ENCODE measurements around the gene HCRTR2. TPM values are rescaled to one million over a fixed set of nuclear protein-coding genes. Genes with fewer than 3 reads are reported as not detected.

HCRTR2 gene
- total and polyA plus RNA-seq, 7 donors = not detected

- intact Hi-C loops (cut with DNase I) = no loop called here
- Histone ChIP-seq H3K36me3 (no peaks in the 10 kb centered on the region), H3K4me1 (no peaks in the 10 kb centered on the region), H3K27me3 (no peaks in the 10 kb centered on the region), H3K4me3 (no peak overlapping the region), H3K9me3 (no peaks in the 10 kb centered on the region), H3K27ac (no peak overlapping the region)
- 82 to 84% methylated on average over 5 of the region's 5 CpGs for WGBS, 2 donors
- no peak for TF ChIP-seq EP300 (IDR thresholded peaks at IDR 0.05)
- no peak for TF ChIP-seq CTCF (IDR thresholded peaks at IDR 0.05)
- TF ChIP-seq POLR2A (IDR thresholded peaks at IDR 0.05) = no peak
- TF ChIP-seq POLR2AphosphoS5 (IDR thresholded peaks at IDR 0.05) = no peak
- DNase-seq = no peak
Measured at GRCh38 chr6:55299286-55299985, 125.1 kb downstream of the HCRTR2 start.

- no peak for DNase-seq
- intact Hi-C loops (cut with DNase I) = no loop called here
- TF ChIP-seq POLR2AphosphoS5 (IDR thresholded peaks at IDR 0.05) = no peak
- no peak for TF ChIP-seq CTCF (IDR thresholded peaks at IDR 0.05)
- TF ChIP-seq EP300 (IDR thresholded peaks at IDR 0.05) = no peak
- TF ChIP-seq POLR2A (IDR thresholded peaks at IDR 0.05) = no peak
- Histone ChIP-seq H3K4me1 (no peaks in the 10 kb centered on the region), H3K4me3 (no peak overlapping the region), H3K27ac (no peak overlapping the region), H3K27me3 (no peaks in the 10 kb centered on the region), H3K36me3 (no peaks in the 10 kb centered on the region), H3K9me3 (peaks cover 0 to 2% (median 0%) of the 10 kb centered on the region in 4 donors)
- WGBS, 2 donors = 82 to 85% methylated on average over 1 of the region's 1 CpG
Measured at GRCh38 chr6:55304747-55305146, 130.4 kb downstream of the HCRTR2 start.

GRCh38 chr6:55319961-55320695 lies 145.8 kb downstream of the HCRTR2 start:
- Histone ChIP-seq H3K36me3 (no peaks in the 10 kb centered on the region), H3K27me3 (no peaks in the 10 kb centered on the region), H3K4me3 (no peak overlapping the region), H3K9me3 (no peaks in the 10 kb centered on the region), H3K27ac (no peak overlapping the region), H3K4me1 (no peaks in the 10 kb centered on the region)
- no peak for DNase-seq
- intact Hi-C loops (cut with DNase I) = no loop called here
- no peak for TF ChIP-seq CTCF (IDR thresholded peaks at IDR 0.05)
- TF ChIP-seq POLR2AphosphoS5 (IDR thresholded peaks at IDR 0.05) = no peak
- TF ChIP-seq EP300 (IDR thresholded peaks at IDR 0.05) = no peak
- no peak for TF ChIP-seq POLR2A (IDR thresholded peaks at IDR 0.05)

GRCh38 chr6:55320696-55321086 lies 146.4 kb downstream of the HCRTR2 start:
- intact Hi-C loops (cut with DNase I) = no loop called here
- no peak for TF ChIP-seq CTCF (IDR thresholded peaks at IDR 0.05)
- no peak for TF ChIP-seq POLR2A (IDR thresholded peaks at IDR 0.05)
- no peak for TF ChIP-seq EP300 (IDR thresholded peaks at IDR 0.05)
- TF ChIP-seq POLR2AphosphoS5 (IDR thresholded peaks at IDR 0.05) = no peak

More at GRCh38 chr6:55320696-55321086, 146.4 kb downstream of the HCRTR2 start:
- H3K36me3 ChIP-seq = no peaks in the 10 kb centered on the region
- WGBS, 2 donors = 36 to 46% methylated on average over 2 of the region's 2 CpGs
- H3K27me3 ChIP-seq = no peaks in the 10 kb centered on the region
- H3K27ac ChIP-seq = no peak overlapping the region
- H3K4me3 ChIP-seq = no peak overlapping the region
- no peaks in the 10 kb centered on the region for H3K9me3 ChIP-seq
- DNase-seq = no peak
- H3K4me1 ChIP-seq = no peaks in the 10 kb centered on the region
